K562 (cell line): ENCODE data around the gene ABCG1. TPM values are rescaled to one million over a fixed set of nuclear protein-coding genes. Genes with fewer than 3 reads are reported as not detected.
A peak's percentile ranks its signal among the peaks of the same experiment; 100 is the strongest.

ENCODE experiments used
- CC2D1A ChIP-seq: fragments of 450-650 bp; IDR thresholded peaks from 2 replicates; pipeline ENCODE4 v1.6.1; 2017; ENCODE audit warnings: mild to moderate bottlenecking
- CTBP1 ChIP-seq: fragments of 450-650 bp; IDR thresholded peaks from 2 replicates; pipeline ENCODE4 v1.6.1; 2016; ENCODE audit warnings: borderline replicate concordance
- EP300 ChIP-seq: IDR thresholded peaks from 2 replicates; pipeline ENCODE4 v1.6.1; 2012; ENCODE audit warnings: low read length, improper control_type of control experiment
- HDAC8 ChIP-seq: fragments of 450-650 bp; IDR thresholded peaks from 2 replicates; pipeline ENCODE4 v1.6.1; 2016; ENCODE audit warnings: mild to moderate bottlenecking, missing genetic modification characterization, moderate library complexity, missing compliant biosample characterization
- KDM2B ChIP-seq: fragments of 250-450 bp; sonication (Bioruptor Pico); IDR thresholded peaks from 2 replicates; pipeline ENCODE4 v1.8.0; 2021; ENCODE audit warnings: mild to moderate bottlenecking, moderate library complexity
- L3MBTL2 ChIP-seq: fragments of 450-650 bp; IDR thresholded peaks from 2 replicates; pipeline ENCODE4 v1.6.1; 2016; ENCODE audit warnings: mild to moderate bottlenecking, moderate library complexity
- SAP30 ChIP-seq: fragments of 200-600 bp; sonication (generic); IDR thresholded peaks from 2 replicates; pipeline ENCODE4 v1.6.1; 2012; ENCODE audit warnings: borderline replicate concordance, low read depth, mild to moderate bottlenecking, moderate library complexity, low read length, control low read depth, inconsistent platforms; ENCODE audit not compliant: insufficient read depth, poor library complexity, severe bottlenecking
- U2AF1 ChIP-seq: fragments of 200-400 bp; formaldehyde crosslinking; optimal IDR thresholded peaks from 2 replicates; pipeline ENCODE3; 2017; ENCODE audit warnings: mild to moderate bottlenecking, low read depth, low read length, moderate library complexity
- USF2 ChIP-seq: sonication (generic); formaldehyde crosslinking; IDR thresholded peaks from 2 replicates; pipeline ENCODE4 v1.5.0; 2020; ENCODE audit warnings: missing genetic modification reagents
- ZBTB5 ChIP-seq: fragments of 450-650 bp; IDR thresholded peaks from 2 replicates; pipeline ENCODE4 v1.6.1; 2017; ENCODE audit warnings: antibody characterized with exemption
- ZNF197 ChIP-seq: fragments of 200-800 bp; sonication (Bioruptor generic); IDR thresholded peaks from 2 replicates; pipeline ENCODE4 v1.6.1; 2016; ENCODE audit warnings: low read depth, missing genetic modification characterization, missing compliant biosample characterization
- ZNF584 ChIP-seq: fragments of 200-800 bp; sonication (Bioruptor generic); IDR thresholded peaks from 2 replicates; pipeline ENCODE4 v1.6.1; 2016; ENCODE audit warnings: low read depth, mild to moderate bottlenecking, missing genetic modification characterization, missing compliant biosample characterization
- ZNF592 ChIP-seq: fragments of 450-650 bp; IDR thresholded peaks from 2 replicates; pipeline ENCODE4 v1.6.1; 2017; ENCODE audit warnings: antibody characterized with exemption, mild to moderate bottlenecking
- ZNF766 ChIP-seq: fragments of 200-800 bp; sonication (Bioruptor generic); conservative IDR thresholded peaks from 2 replicates; pipeline ENCODE4 v1.6.1; 2016; ENCODE audit warnings: missing genetic modification characterization, missing compliant biosample characterization
- polyA plus RNA-seq, 8 experiments: library from polyadenylated mRNA; depleted of rRNA in 4 of 8; stranded (reverse) in 5 of 8; unstranded in 3 of 8; fragments of >200 nt; fragmentation: Nextera tagmentation in 2 of 8; fragmentation: Illumina TruSeq in 1 of 8; extraction: Ambion mirVana in 2 of 8; extraction: Trizol in 1 of 8; gene quantifications; 2 replicates each; pipeline versions ENCODE4 v1.2.1 to v1.2.3, GENCODE V29; 2011 to 2014; ENCODE audit warnings: inconsistent platforms in 1 of 8, missing spikeins in 1 of 8
- total RNA-seq, 7 experiments: library from RNA; depleted of rRNA in 6 of 7; stranded (reverse); fragments of >200 nt in 6 of 7; fragmentation: Illumina TruSeq in 2 of 7; extraction: Trizol in 2 of 7; gene quantifications; 2 replicates each; pipeline versions ENCODE4 v1.2.1 to v1.2.3, GENCODE V29; 2011 to 2021; ENCODE audit warnings: low replicate concordance in 1 of 7

The ABCG1 gene
- total and polyA plus RNA-seq, 9 of the 15 experiments (the other 6 are each of a cell fraction or from before 2014, with no cell fraction given), result 0.04 to 0.09 TPM; not detected in 7

GRCh38 chr21:42234464-42235241, 15.7 kb downstream of the ABCG1 start (continued):
- TF ChIP-seq HDAC8 (tag), result no peak
- no peak for TF ChIP-seq ZNF592
- no peak for TF ChIP-seq SAP30
- no peak for TF ChIP-seq U2AF1
- no peak for TF ChIP-seq ZNF197 (CRISPR knock-in tag)
- TF ChIP-seq CC2D1A, result no peak
- TF ChIP-seq ZNF766 (CRISPR knock-in tag), result no peak
- TF ChIP-seq ZNF584 (CRISPR knock-in tag), result no peak
- TF ChIP-seq KDM2B (CRISPR knock-in tag), result no peak
- TF ChIP-seq USF2, result no peak
- no peak for TF ChIP-seq ZBTB5
- peak; percentile 52 for TF ChIP-seq L3MBTL2
- TF ChIP-seq EP300, result no peak
- TF ChIP-seq CTBP1, result peak; percentile 80; the same call in 1 of the 2 replicates
